HEK293 (cell line): Measurements from ENCODE around the gene TBC1D9B.
A peak's percentile ranks its signal among the peaks of the same experiment; 100 is the strongest.

Experiments used
- GFI1B ChIP-seq: fragments of 450-650 bp; formaldehyde crosslinking; IDR thresholded peaks from 2 replicates; pipeline ENCODE4 v1.5.1; 2016; ENCODE audit warnings: missing biosample characterization, missing genetic modification characterization
- GLI4 ChIP-seq: fragments of 450-650 bp; formaldehyde crosslinking; IDR thresholded peaks from 2 replicates; pipeline ENCODE4 v1.5.1; 2016; ENCODE audit warnings: missing biosample characterization, missing genetic modification characterization
- HOXA7 ChIP-seq: sonication (generic); formaldehyde crosslinking; IDR thresholded peaks from 2 replicates; pipeline ENCODE4 v1.8.1; 2022; ENCODE audit warnings: missing genetic modification reagents, borderline replicate concordance
- MZF1 ChIP-seq: fragments of 450-650 bp; formaldehyde crosslinking; IDR thresholded peaks from 2 replicates; pipeline ENCODE4 v1.5.1; 2017; ENCODE audit warnings: missing biosample characterization, missing genetic modification characterization, borderline replicate concordance
- PRDM10 ChIP-seq: fragments of 450-650 bp; formaldehyde crosslinking; IDR thresholded peaks from 2 replicates; pipeline ENCODE4 v1.5.1; 2016; ENCODE audit warnings: missing biosample characterization, missing genetic modification characterization
- PRDM2 ChIP-seq: fragments of 450-650 bp; formaldehyde crosslinking; IDR thresholded peaks from 2 replicates; pipeline ENCODE4 v1.5.1; 2016; ENCODE audit warnings: missing biosample characterization, missing genetic modification characterization, borderline replicate concordance
- SCRT1 ChIP-seq: fragments of 450-650 bp; formaldehyde crosslinking; IDR thresholded peaks from 2 replicates; pipeline ENCODE4 v1.5.1; 2016; ENCODE audit warnings: missing biosample characterization, missing genetic modification characterization, borderline replicate concordance
- TCF7L2 ChIP-seq: IDR thresholded peaks from 2 replicates; pipeline ENCODE4 v1.6.1; 2011; ENCODE audit warnings: low read depth, mild to moderate bottlenecking, inconsistent platforms, low read length, moderate library complexity, borderline replicate concordance
- ZBTB20 ChIP-seq: fragments of 450-650 bp; formaldehyde crosslinking; IDR thresholded peaks from 2 replicates; pipeline ENCODE4 v1.5.1; 2016; ENCODE audit warnings: missing biosample characterization, missing genetic modification characterization
- ZBTB48 ChIP-seq: fragments of 450-650 bp; formaldehyde crosslinking; IDR thresholded peaks from 2 replicates; pipeline ENCODE4 v1.5.1; 2016; ENCODE audit warnings: missing biosample characterization, missing genetic modification characterization
- ZNF16 ChIP-seq: fragments of 450-650 bp; formaldehyde crosslinking; IDR thresholded peaks from 2 replicates; pipeline ENCODE4 v1.5.1; 2016; ENCODE audit warnings: low read depth, missing biosample characterization, missing genetic modification characterization
- ZNF175 ChIP-seq: fragments of 450-650 bp; formaldehyde crosslinking; IDR thresholded peaks from 2 replicates; pipeline ENCODE4 v1.5.1; 2016; ENCODE audit warnings: missing biosample characterization, missing genetic modification characterization
- ZNF23 ChIP-seq: fragments of 450-650 bp; formaldehyde crosslinking; IDR thresholded peaks from 2 replicates; pipeline ENCODE4 v1.5.1; 2016; ENCODE audit warnings: missing biosample characterization, missing genetic modification characterization, borderline replicate concordance
- ZNF341 ChIP-seq: fragments of 450-650 bp; formaldehyde crosslinking; IDR thresholded peaks from 2 replicates; pipeline ENCODE4; 2016; ENCODE audit warnings: low read depth, missing biosample characterization, missing genetic modification characterization
- ZNF350 ChIP-seq: fragments of 450-650 bp; formaldehyde crosslinking; IDR thresholded peaks from 2 replicates; pipeline ENCODE4 v1.5.0; 2017; ENCODE audit warnings: missing biosample characterization, mild to moderate bottlenecking, missing genetic modification characterization
- ZNF362 ChIP-seq: fragments of 450-650 bp; formaldehyde crosslinking; IDR thresholded peaks from 2 replicates; pipeline ENCODE4 v1.5.1; 2016; ENCODE audit warnings: missing biosample characterization, missing genetic modification characterization
- ZNF473 ChIP-seq: fragments of 450-650 bp; formaldehyde crosslinking; IDR thresholded peaks from 2 replicates; pipeline ENCODE4 v1.5.1; 2017; ENCODE audit warnings: missing biosample characterization, missing genetic modification characterization
- ZNF580 ChIP-seq: fragments of 450-650 bp; formaldehyde crosslinking; IDR thresholded peaks from 2 replicates; pipeline ENCODE4 v1.5.1; 2016; ENCODE audit warnings: missing biosample characterization, missing genetic modification characterization
- ZNF585B ChIP-seq: fragments of 450-650 bp; formaldehyde crosslinking; IDR thresholded peaks from 2 replicates; pipeline ENCODE4 v1.5.1; 2016; ENCODE audit warnings: missing biosample characterization, missing genetic modification characterization
- ZNF596 ChIP-seq: fragments of 450-650 bp; IDR thresholded peaks from 2 replicates; pipeline ENCODE4 v1.5.0; 2018; ENCODE audit warnings: missing biosample characterization, mild to moderate bottlenecking, missing genetic modification characterization, moderate library complexity
- ZNF629 ChIP-seq: fragments of 450-650 bp; formaldehyde crosslinking; IDR thresholded peaks from 2 replicates; pipeline ENCODE4 v1.5.1; 2017; ENCODE audit warnings: missing biosample characterization, missing genetic modification characterization
- ZNF660 ChIP-seq: fragments of 450-650 bp; IDR thresholded peaks from 2 replicates; pipeline ENCODE4 v1.5.1; 2018; ENCODE audit warnings: missing biosample characterization, mild to moderate bottlenecking, missing genetic modification characterization
- ZNF843 ChIP-seq: fragments of 450-650 bp; formaldehyde crosslinking; IDR thresholded peaks from 2 replicates; pipeline ENCODE4 v1.5.1; 2016; ENCODE audit warnings: missing biosample characterization, missing genetic modification characterization
- ZXDB ChIP-seq: fragments of 450-650 bp; formaldehyde crosslinking; IDR thresholded peaks from 2 replicates; pipeline ENCODE4 v1.5.1; 2016; ENCODE audit warnings: missing biosample characterization, missing genetic modification characterization
- TF ChIP-seq, protein P1 (sequence below): fragments of 450-650 bp; formaldehyde crosslinking; IDR thresholded peaks from 2 replicates; pipeline ENCODE4 v1.5.1; 2017; ENCODE audit warnings: missing biosample characterization, missing genetic modification characterization
- TF ChIP-seq, protein P2 (sequence below): fragments of 450-650 bp; formaldehyde crosslinking; IDR thresholded peaks from 2 replicates; pipeline ENCODE4 v1.5.1; 2016; ENCODE audit warnings: missing biosample characterization, missing genetic modification characterization

TBC1D9B gene

GRCh38 chr5:179821298-179822058 lies 86.2 kb downstream of the TBC1D9B start (continued):
- no peak for TF ChIP-seq PRDM2 (tag by site-specific recombination)
- no peak for TF ChIP-seq SCRT1 (tag by site-specific recombination)
- no peak for TF ChIP-seq GLI4 (tag by site-specific recombination)
- TF ChIP-seq ZNF596 (tag by site-specific recombination) = no peak
- TF ChIP-seq ZNF660 (tag by site-specific recombination) = 0 out of 2 replicates have a peak, but pooled peaks have one; percentile 39
- no peak for TF ChIP-seq ZNF362
- no peak for TF ChIP-seq TCF7L2
- TF ChIP-seq GFI1B (tag by site-specific recombination) = no peak
- TF ChIP-seq ZNF473 (tag by site-specific recombination) = no peak
- no peak for TF ChIP-seq ZNF175
- TF ChIP-seq HOXA7 = no peak
- TF ChIP-seq ZNF580 (tag by site-specific recombination) = no peak
- TF ChIP-seq ZXDB (tag by site-specific recombination) = peak; percentile 78
- TF ChIP-seq ZNF341 (tag by site-specific recombination) = peak; percentile 85
- no peak for TF ChIP-seq ZNF23
- TF ChIP-seq ZBTB48 = no peak
- TF ChIP-seq ZNF350 = no peak
- TF ChIP-seq ZBTB20 = no peak; the same call in 1 of the 2 replicates
- TF ChIP-seq ZNF16 (tag by site-specific recombination) = no peak
- TF ChIP-seq, protein P1, sequence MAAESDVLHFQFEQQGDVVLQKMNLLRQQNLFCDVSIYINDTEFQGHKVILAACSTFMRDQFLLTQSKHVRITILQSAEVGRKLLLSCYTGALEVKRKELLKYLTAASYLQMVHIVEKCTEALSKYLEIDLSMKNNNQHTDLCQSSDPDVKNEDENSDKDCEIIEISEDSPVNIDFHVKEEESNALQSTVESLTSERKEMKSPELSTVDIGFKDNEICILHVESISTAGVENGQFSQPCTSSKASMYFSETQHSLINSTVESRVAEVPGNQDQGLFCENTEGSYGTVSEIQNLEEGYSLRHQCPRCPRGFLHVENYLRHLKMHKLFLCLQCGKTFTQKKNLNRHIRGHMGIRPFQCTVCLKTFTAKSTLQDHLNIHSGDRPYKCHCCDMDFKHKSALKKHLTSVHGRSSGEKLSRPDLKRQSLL = no peak
- peak; percentile 47; the same call in 1 of the 2 replicates for TF ChIP-seq ZNF843
- TF ChIP-seq, protein P2, sequence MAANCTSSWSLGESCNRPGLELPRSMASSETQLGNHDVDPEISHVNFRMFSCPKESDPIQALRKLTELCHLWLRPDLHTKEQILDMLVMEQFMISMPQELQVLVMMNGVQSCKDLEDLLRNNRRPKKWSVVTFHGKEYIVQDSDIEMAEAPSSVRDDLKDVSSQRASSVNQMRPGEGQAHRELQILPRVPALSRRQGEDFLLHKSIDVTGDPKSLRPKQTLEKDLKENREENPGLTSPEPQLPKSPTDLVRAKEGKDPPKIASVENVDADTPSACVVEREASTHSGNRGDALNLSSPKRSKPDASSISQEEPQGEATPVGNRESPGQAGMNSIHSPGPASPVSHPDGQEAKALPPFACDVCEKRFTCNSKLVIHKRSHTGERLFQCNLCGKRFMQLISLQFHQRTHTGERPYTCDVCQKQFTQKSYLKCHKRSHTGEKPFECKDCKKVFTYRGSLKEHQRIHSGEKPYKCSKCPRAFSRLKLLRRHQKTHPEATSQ (tag by site-specific recombination) = no peak
- peak; percentile 50; the same call in 1 of the 2 replicates for TF ChIP-seq ZNF629
- no peak for TF ChIP-seq ZNF585B (tag by site-specific recombination)
- no peak for TF ChIP-seq MZF1 (tag by site-specific recombination)
- peak; percentile 86 for TF ChIP-seq PRDM10 (tag by site-specific recombination)
